Activated B cell treated with CpG ODN at 0.5 μM for 24 hours (primary cell): ENCODE results near the gene RTL5. TPM values are rescaled to one million over a fixed set of nuclear protein-coding genes. Genes with fewer than 3 reads are reported as not detected.

ENCODE experiments used
- ATAC-seq: fragments of 200-7000 bp; cut with Tn5 transposase; one replicate; pipeline ENCODE4 v1.10.0; 2021; ENCODE audit warnings: low read depth, mild to moderate bottlenecking, moderate library complexity
- CTCF ChIA-PET: fragments of 350-600 bp; sonication (Branson Sonifier 250); formaldehyde crosslinking; loops from one replicate; lab custom pipeline; 2021; ENCODE audit warnings: antibody characterized with exemption; lab: Charles Lee
- POLR2A ChIA-PET: fragments of 350-600 bp; sonication (Branson Sonifier 250); formaldehyde crosslinking; loops from one replicate; lab custom pipeline; 2021; ENCODE audit warnings: antibody characterized with exemption; lab: Charles Lee
- DNase-seq: peaks from one replicate; pipeline ENCODE4 v3.0.0; 2022
- H3K27ac Mint-ChIP-seq: one replicate; pipeline ENCODE4 v1.8.0; 2020; ENCODE audit warnings: mixed read lengths
- H3K27me3 Mint-ChIP-seq: one replicate; pipeline ENCODE4 v1.8.0; 2021; ENCODE audit warnings: mixed read lengths
- H3K36me3 Mint-ChIP-seq: one replicate; pipeline ENCODE4 v1.8.0; 2021; ENCODE audit warnings: low read depth, mixed read lengths
- H3K4me1 Mint-ChIP-seq: one replicate; pipeline ENCODE4 v1.8.0; 2021; ENCODE audit warnings: mixed read lengths
- H3K4me3 Mint-ChIP-seq: one replicate; pipeline ENCODE4 v1.8.0; 2020; ENCODE audit warnings: mild to moderate bottlenecking, mixed read lengths
- H3K9me3 Mint-ChIP-seq: one replicate; pipeline ENCODE4 v1.8.0; 2020; ENCODE audit warnings: mixed read lengths
- intact Hi-C: fragments of 100-400 bp; cut with micrococcal nuclease; formaldehyde crosslinking; loops from one replicate; pipeline ENCODE4 v1.15.1; 2024
- total RNA-seq: library from RNA; stranded (reverse); gene quantifications from 2 replicates; pipeline ENCODE4 v1.2.3, GENCODE V29; 2022
- TF ChIP-seq, protein P1 (sequence below): fragments of 200-600 bp; IDR thresholded peaks from one replicate; pipeline ENCODE4 v1.8.0; 2022; ENCODE audit warnings: antibody characterized with exemption, mild to moderate bottlenecking

The RTL5 gene
- total RNA-seq, 1 donor from 2014 or later, result 2.9 TPM

DNA sequence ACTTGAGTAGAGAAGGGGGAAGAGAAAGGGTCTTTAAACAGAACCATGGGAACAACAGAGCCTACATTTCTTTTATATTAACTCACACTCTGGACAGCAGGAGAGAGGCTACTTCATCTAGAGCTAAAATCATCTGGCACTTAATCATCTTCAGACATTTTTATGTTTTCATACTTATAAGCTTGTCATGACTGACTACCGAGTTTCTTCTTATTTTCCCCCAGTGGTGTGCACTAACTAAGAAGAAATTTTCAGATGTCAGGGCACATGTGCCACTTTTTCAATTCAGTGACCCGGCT lies 11.8 kb upstream of the RTL5 start:
- Mint-ChIP-seq H3K27me3 (peaks cover 2% of the 10 kb centered on the region), H3K27ac (no peak overlapping the region), H3K9me3 (no peaks in the 10 kb centered on the region), H3K4me1 (peaks cover 17% of the 10 kb centered on the region), H3K36me3 (no peaks in the 10 kb centered on the region), H3K4me3 (no peak overlapping the region)
- POLR2A ChIA-PET, result no interaction called here
- DNase-seq, result no peak
- ATAC-seq, result no peak
- intact Hi-C loops, result no loop called here
- CTCF ChIA-PET, result no interaction called here
- TF ChIP-seq, protein P1, sequence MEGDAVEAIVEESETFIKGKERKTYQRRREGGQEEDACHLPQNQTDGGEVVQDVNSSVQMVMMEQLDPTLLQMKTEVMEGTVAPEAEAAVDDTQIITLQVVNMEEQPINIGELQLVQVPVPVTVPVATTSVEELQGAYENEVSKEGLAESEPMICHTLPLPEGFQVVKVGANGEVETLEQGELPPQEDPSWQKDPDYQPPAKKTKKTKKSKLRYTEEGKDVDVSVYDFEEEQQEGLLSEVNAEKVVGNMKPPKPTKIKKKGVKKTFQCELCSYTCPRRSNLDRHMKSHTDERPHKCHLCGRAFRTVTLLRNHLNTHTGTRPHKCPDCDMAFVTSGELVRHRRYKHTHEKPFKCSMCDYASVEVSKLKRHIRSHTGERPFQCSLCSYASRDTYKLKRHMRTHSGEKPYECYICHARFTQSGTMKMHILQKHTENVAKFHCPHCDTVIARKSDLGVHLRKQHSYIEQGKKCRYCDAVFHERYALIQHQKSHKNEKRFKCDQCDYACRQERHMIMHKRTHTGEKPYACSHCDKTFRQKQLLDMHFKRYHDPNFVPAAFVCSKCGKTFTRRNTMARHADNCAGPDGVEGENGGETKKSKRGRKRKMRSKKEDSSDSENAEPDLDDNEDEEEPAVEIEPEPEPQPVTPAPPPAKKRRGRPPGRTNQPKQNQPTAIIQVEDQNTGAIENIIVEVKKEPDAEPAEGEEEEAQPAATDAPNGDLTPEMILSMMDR, result no peak

DNA sequence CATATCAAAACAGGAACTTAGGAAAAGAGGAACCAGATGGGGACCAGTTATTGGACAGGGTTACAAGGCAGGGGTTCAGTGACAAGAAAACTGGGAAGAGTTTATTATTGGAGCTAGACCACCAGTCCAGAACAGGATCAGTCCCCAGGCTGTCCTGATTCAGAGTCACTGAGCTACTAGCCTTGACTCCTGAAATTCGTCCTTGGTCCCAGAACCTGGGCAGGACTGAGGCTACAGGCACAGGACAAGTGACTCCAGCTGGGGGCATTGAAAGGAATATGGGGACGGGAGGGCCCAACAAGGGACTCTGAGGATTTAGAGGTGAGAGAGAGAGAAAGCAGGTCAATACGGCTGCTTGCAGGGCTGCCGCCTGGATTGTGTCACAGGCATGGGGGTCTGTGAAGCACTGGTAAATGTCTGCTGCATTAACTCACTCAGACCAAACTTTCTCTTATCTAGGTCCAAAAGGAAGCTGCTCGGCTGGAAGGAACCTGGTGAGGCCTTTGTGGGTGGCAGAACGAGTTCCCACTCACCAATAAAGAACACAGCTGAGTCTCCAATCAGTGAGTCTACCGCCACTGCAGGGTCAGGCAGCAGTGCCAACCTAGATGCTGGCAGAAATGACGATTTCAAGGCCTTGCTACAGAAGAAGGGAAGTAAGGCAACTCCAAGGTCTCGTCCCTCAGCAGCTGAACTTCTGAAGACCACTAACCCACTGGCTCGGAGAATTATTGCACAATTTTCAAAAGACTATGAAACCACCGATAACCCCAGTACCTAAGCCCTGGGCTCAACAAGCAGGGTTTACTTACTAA lies 11.3 kb upstream of the RTL5 start:
- TF ChIP-seq, protein P1, result no peak
- POLR2A ChIA-PET, result interaction anchor here (1.8 to 2.0 kb wide), 2 partner anchors 11 to 38 kb away, joined by 5 to 7 read pairs; partner anchors contain the start of genes PIN4 and RTL5
- peaks cover 17% of the 10 kb centered on the region for H3K4me1 Mint-ChIP-seq
- H3K36me3 Mint-ChIP-seq, result no peaks in the 10 kb centered on the region
- no peak overlapping the region for H3K4me3 Mint-ChIP-seq
- no peak for DNase-seq
- no peaks in the 10 kb centered on the region for H3K9me3 Mint-ChIP-seq
- peaks cover 2% of the 10 kb centered on the region for H3K27me3 Mint-ChIP-seq
- no peak for ATAC-seq
- intact Hi-C loops, result no loop called here
- CTCF ChIA-PET, result interaction anchor here (1.0 kb wide), 1 partner anchor 16 kb away, joined by 3 read pairs; no protein-coding TSS in a partner anchor
- H3K27ac Mint-ChIP-seq, result no peak overlapping the region

DNA sequence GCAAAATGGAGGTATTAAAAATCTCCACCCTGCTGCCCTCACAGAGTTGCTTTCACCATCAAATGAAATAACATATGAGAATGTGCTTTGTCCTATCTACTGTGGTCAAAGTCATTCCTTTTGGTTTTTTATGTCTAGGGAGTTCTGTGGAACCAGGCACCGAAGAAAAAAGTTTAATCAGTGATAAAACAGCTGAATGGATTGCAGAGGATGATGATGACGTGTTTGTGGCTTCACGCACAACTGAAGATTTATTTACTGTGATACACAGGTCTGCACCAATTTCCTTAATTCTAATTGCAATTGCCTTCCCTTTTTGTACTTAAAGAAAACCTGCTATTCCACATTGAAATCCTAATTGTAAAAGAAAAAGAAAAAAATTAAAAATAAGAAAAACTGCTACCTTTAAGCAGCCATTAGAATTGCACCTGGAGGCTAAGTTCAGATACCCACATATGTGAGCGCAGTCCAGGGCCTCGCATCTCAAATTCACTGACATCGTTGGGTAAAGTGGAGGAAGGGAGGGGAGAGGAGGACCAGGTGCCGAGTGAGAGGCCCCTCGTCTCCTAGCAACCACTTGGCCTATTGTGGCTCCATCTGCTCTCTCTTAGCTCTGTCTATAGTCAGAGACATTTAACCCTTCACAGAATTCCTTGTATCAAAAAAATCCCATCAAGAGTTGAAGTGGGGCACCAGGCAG lies 10.5 kb upstream of the RTL5 start:
- Mint-ChIP-seq H3K27ac (no peak overlapping the region), H3K9me3 (no peaks in the 10 kb centered on the region), H3K36me3 (no peaks in the 10 kb centered on the region), H3K4me1 (peaks cover 17% of the 10 kb centered on the region), H3K4me3 (no peak overlapping the region), H3K27me3 (no peaks in the 10 kb centered on the region)
- ATAC-seq, result peak; percentile 70
- ChIA-PET CTCF (interaction anchor here (0.8 to 1.0 kb wide), 2 partner anchors 10 to 15 kb away, joined by 3 read pairs; partner anchors contain the start of gene RTL5), POLR2A (interaction anchor here (1.8 to 2.0 kb wide), 2 partner anchors 11 to 39 kb away, joined by 5 to 7 read pairs; partner anchors contain the start of genes PIN4 and RTL5)
- intact Hi-C loops, result no loop called here
- TF ChIP-seq, protein P1, result no peak
- DNase-seq, result no peak

DNA sequence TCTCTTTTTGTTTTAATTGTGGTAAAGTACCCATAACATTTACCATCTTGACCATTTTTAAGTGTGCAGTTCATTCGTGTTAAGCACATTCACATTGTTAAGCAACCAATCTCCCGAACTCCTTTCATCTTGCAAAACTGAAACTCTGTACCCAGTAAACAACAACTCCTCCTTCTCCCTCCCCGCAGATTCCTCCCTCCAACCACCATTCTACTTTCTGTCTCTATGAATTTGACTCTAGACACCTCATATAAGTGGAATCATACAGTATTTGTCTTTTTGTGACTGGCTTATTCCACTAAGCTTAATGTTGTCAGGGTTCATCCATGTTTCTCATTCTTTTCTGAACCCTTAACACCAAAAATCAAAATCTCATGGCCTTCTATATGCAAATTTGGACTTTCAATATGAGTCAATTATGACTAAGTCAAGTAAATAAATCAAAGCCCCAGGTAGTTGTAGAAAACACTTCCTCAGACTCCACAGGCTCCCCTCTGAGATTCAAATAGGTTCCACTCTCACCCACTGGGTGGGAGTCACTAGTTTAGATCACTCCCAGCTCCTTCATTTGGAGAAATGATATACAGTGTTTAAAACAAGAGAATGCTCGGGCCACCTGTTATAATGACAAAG lies 9.8 kb upstream of the RTL5 start:
- no peak for DNase-seq

More for the DNA sequence above, 9.8 kb upstream of the RTL5 start:
- no peaks in the 10 kb centered on the region for H3K27me3 Mint-ChIP-seq
- intact Hi-C loops, result no loop called here
- TF ChIP-seq, protein P1, result no peak
- no peaks in the 10 kb centered on the region for H3K9me3 Mint-ChIP-seq
- POLR2A ChIA-PET, result interaction anchor here (1.8 to 2.0 kb wide), 2 partner anchors 10 to 40 kb away, joined by 5 to 7 read pairs; partner anchors contain the start of genes PIN4 and RTL5
- peak overlapping the region; percentile 26 for H3K4me3 Mint-ChIP-seq
- peak; percentile 62 for ATAC-seq
- CTCF ChIA-PET, result interaction anchor here (0.8 to 1.0 kb wide), 2 partner anchors 10 to 15 kb away, joined by 3 read pairs; partner anchors contain the start of gene RTL5
- peak overlapping the region; percentile 1 for H3K27ac Mint-ChIP-seq
- no peaks in the 10 kb centered on the region for H3K36me3 Mint-ChIP-seq
- peaks cover 17% of the 10 kb centered on the region for H3K4me1 Mint-ChIP-seq
